HepG2 (cell line): Measurements from ENCODE around the gene CYP21A2. TPM values are rescaled to one million over a fixed set of nuclear protein-coding genes. Genes with fewer than 3 reads are reported as not detected.
"Not testable (repeated sequence)": the region's sequence is repeated elsewhere in the genome, so short reads cannot be mapped to it uniquely, and the experiment has no call there.

ENCODE experiments used
- ATAC-seq: fragments of 200-7000 bp; cut with Tn5 transposase; 3 replicates; pipeline ENCODE4 v1.9.1; 2020; ENCODE audit warnings: mild to moderate bottlenecking, moderate library complexity
- BruUV-seq: library from RNA; stranded (reverse); fragments of 400-500 nt; replicated peaks from 2 replicates; lab custom pipeline; 2021; lab: Mats Ljungman, UMichigan
- CTCF ChIA-PET: fragments of 300-600 bp; formaldehyde crosslinking; extraction: SDS; loops from one replicate; lab custom pipeline; 2021; ENCODE audit warnings: low total read pairs, inconsistent platforms, low intra/inter-chr PET ratio; lab: Yijun Ruan, JAX
- POLR2A ChIA-PET: fragments of 350-600 bp; sonication (Branson Sonifier 250); formaldehyde crosslinking; loops from one replicate; lab custom pipeline; 2020; ENCODE audit warnings: antibody characterized with exemption, inconsistent platforms; lab: Yijun Ruan, JAX
- DNase-seq: peaks from one replicate; pipeline ENCODE4 v3.0.0-alpha.2; 2015; ENCODE audit warnings: low spot score
- FAIRE-seq: peaks from 3 replicates; lab custom pipeline; 2011; peaks lifted over from hg19 to GRCh38; lab: Jason Lieb, UNC
- H2AFZ ChIP-seq: one replicate; pipeline ENCODE4 v1.6.1; 2011; ENCODE audit warnings: low read length, inconsistent platforms
- H3K27ac ChIP-seq: fragments of 300-600 bp; 3 replicates; pipeline ENCODE4 v1.8.0; 2011; ENCODE audit warnings: mixed run types, mild to moderate bottlenecking, mixed read lengths, low read length, inconsistent platforms; ENCODE audit not compliant: insufficient read depth; ENCODE audit errors: extremely low read length
- H3K27me3 ChIP-seq, 2 experiments: fragments of 200-600 bp in 1 of 2; 2 replicates in 1 of 2; 3 replicates in 1 of 2; pipeline versions ENCODE4 v1.6.0 to v1.8.0; 2011; ENCODE audit warnings: low read length in 2 of 2, mild to moderate bottlenecking in 2 of 2, moderate library complexity in 2 of 2, inconsistent platforms in 1 of 2; ENCODE audit not compliant: insufficient read depth in 2 of 2, control insufficient read depth in 1 of 2
- H3K36me3 ChIP-seq, 2 experiments: fragments of 200-600 bp in 1 of 2; replicated peaks in 1 of 2; 2 replicates in 1 of 2; 3 replicates in 1 of 2; pipeline versions ENCODE4 v1.5.1 to v1.8.0; 2011; ENCODE audit warnings: low read length in 2 of 2, inconsistent platforms in 1 of 2; ENCODE audit not compliant: insufficient read depth in 2 of 2, control insufficient read depth in 1 of 2
- H3K4me1 ChIP-seq: 2 replicates; pipeline ENCODE4 v1.5.1; 2012; ENCODE audit warnings: low read length, inconsistent platforms; ENCODE audit not compliant: insufficient read depth
- H3K4me2 ChIP-seq: 2 replicates; pipeline ENCODE4 v1.6.0; 2011; ENCODE audit warnings: low read depth, low read length, inconsistent platforms
- H3K4me3 ChIP-seq, 3 experiments: fragments of 200-600 bp in 1 of 3; sonication (generic), shearing (Covaris generic) in 1 of 3; replicated peaks in 1 of 3; 2 replicates each; pipeline ENCODE4 v1.5.1; 2011 to 2016; ENCODE audit warnings: low read length in 3 of 3, inconsistent platforms in 2 of 3, low read depth in 2 of 3, mild to moderate bottlenecking in 2 of 3, control low read depth in 1 of 3, mixed read lengths in 1 of 3; ENCODE audit not compliant: insufficient read depth in 1 of 3
- H3K79me2 ChIP-seq: one replicate; pipeline ENCODE4 v1.6.1; 2011; ENCODE audit warnings: low read length, inconsistent platforms; ENCODE audit not compliant: insufficient read depth
- H3K9ac ChIP-seq: 2 replicates; pipeline ENCODE4 v1.6.0; 2011; ENCODE audit warnings: mild to moderate bottlenecking, low read depth, low read length, inconsistent platforms; ENCODE audit not compliant: insufficient read depth
- H3K9me3 ChIP-seq: 2 replicates; pipeline ENCODE4 v1.5.1; 2012; ENCODE audit warnings: mild to moderate bottlenecking, low read length
- H4K20me1 ChIP-seq: 2 replicates; pipeline ENCODE4 v1.6.0; 2011; ENCODE audit warnings: inconsistent platforms, mild to moderate bottlenecking, low read length, moderate library complexity; ENCODE audit not compliant: insufficient read depth
- HNF4A ChIP-seq: sonication (generic); formaldehyde crosslinking; IDR thresholded peaks from 2 replicates; pipeline ENCODE4 v1.4.0; 2020; ENCODE audit warnings: missing genetic modification reagents
- WGBS: methylation state at CpG from one replicate; pipeline ENCODE4 v1.1.6; 2017; ENCODE audit warnings: low lambda C conversion rate; 5-methylcytosine and 5-hydroxymethylcytosine counted together
- in situ Hi-C: cut with HindIII; loops from 2 replicates; pipeline ENCODE4 v1.10.0; 2017; ENCODE audit warnings: low pct_unique_long_range_greater_than_20kb; ENCODE audit not compliant: extremely low pct_ligation_motif_present
- intact Hi-C: fragments of 100-400 bp; cut with micrococcal nuclease; formaldehyde crosslinking; loops from one replicate; pipeline ENCODE4 v1.10.0; 2022; ENCODE audit not compliant: unreplicated experiment
- polyA plus RNA-seq, 8 experiments: library from polyadenylated mRNA; depleted of rRNA in 3 of 8; stranded (reverse) in 7 of 8; unstranded in 1 of 8; fragments of >200 nt; fragmentation: Illumina TruSeq in 4 of 8; extraction: Trizol in 4 of 8; gene quantifications; 2 replicates each; pipeline versions ENCODE4 v1.2.1 to v1.2.3, GENCODE V29; 2011 to 2016; ENCODE audit warnings: low read depth in 4 of 8, missing spikeins in 1 of 8, mixed read lengths in 1 of 8; ENCODE audit not compliant: insufficient read depth in 1 of 8
- total RNA-seq, 5 experiments: library from RNA; depleted of rRNA; stranded (reverse); fragments of >200 nt; fragmentation: Illumina TruSeq; extraction: Trizol; gene quantifications; 2 replicates each; pipeline ENCODE4 v1.2.3, GENCODE V29; 2016; ENCODE audit warnings: low read depth in 1 of 5
- TF ChIP-seq, protein P1 (sequence below): sonication (generic); formaldehyde crosslinking; IDR thresholded peaks from 2 replicates; pipeline ENCODE4 v1.4.0; 2020; ENCODE audit warnings: missing genetic modification reagents

CYP21A2 gene
- total and polyA plus RNA-seq, 2 of the 13 experiments (the other 11 are each of a cell fraction or from before 2014, with no cell fraction given): 1.5 to 6.3 TPM

DNA sequence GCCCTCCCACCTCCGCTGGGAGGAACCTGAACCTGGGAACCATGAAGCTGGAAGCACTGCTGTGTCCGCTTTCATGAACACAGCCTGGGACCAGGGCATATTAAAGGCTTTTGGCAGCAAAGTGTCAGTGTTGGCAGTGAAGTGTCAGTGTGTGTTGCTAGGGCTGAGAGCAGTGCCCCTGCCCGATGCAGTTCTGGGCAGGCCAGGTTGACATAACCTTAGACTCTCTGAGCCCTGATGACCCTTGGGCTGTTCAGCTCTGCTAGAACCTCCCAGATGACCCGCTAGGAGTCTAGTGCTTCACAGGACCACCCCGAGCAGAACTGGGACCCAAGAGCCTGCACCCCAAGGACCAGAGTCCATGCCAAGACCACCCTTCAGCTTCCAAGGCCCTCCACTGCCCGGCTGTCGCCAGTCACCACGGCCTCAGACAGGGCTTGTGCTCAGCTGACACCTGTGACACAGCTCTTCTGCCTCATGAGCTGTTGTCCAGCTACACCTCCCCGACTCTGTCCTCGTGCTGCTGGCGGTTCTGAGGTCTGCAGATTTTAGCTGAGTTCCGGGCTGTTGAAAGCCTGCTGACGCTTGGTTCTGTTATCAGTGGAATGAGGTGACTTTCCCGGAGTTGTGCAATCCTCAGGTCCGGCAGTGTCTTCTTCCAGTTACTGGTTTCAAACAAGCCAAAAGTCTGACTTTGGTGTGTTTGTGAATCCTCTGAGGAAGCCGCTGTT, 2.8 kb upstream of the CYP21A2 start:
- no CpG with 5 or more reads among the region's 16 CpGs for WGBS
- H3K4me3 ChIP-seq, H3K27ac ChIP-seq, intact Hi-C loops, H3K79me2 ChIP-seq, H4K20me1 ChIP-seq, DNase-seq, in situ Hi-C loops, POLR2A ChIA-PET, CTCF ChIA-PET, H3K4me2 ChIP-seq, H3K27me3 ChIP-seq, H3K9ac ChIP-seq, H3K9me3 ChIP-seq, H3K36me3 ChIP-seq, H2AFZ ChIP-seq: not testable (repeated sequence)
- BruUV-seq: TSS peak; percentile 70
- ATAC-seq (peak; percentile 77), FAIRE-seq (peak; percentile 100)
- H3K4me1 ChIP-seq: peaks cover 35% of the 10 kb centered on the region

DNA sequence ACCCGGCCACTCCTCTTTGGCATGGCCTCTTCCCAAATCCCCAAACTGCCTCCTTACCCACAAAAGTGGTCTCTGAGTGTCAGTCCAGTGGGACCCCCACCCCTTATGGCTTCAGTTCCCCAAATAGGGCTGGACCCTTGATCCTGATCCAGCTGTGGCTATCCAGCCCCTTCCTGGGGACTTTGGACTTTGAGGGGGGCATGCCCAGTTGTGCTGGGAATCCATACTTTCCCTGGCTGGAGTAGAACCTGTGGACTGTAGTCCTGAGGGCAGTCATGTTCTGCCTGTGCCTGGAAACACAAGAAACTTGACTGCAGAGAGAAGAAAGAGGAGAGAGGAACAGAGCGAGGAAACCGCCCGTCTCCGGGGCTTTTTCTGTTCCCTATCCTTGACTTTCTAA, 1.1 kb upstream of the CYP21A2 start:
- H3K79me2 ChIP-seq, FAIRE-seq, H3K27ac ChIP-seq, ATAC-seq, in situ Hi-C loops, CTCF ChIA-PET, H3K9ac ChIP-seq, H3K27me3 ChIP-seq, H3K4me2 ChIP-seq, H3K36me3 ChIP-seq, H3K4me3 ChIP-seq, intact Hi-C loops, H4K20me1 ChIP-seq, H2AFZ ChIP-seq, BruUV-seq, DNase-seq, H3K9me3 ChIP-seq, POLR2A ChIA-PET: not testable (repeated sequence)
- peaks cover 35% of the 10 kb centered on the region for H3K4me1 ChIP-seq
- WGBS: 95% methylated on average over 5 of the region's 5 CpGs
- TF ChIP-seq HNF4A: peak; percentile 62
- TF ChIP-seq, protein P1, sequence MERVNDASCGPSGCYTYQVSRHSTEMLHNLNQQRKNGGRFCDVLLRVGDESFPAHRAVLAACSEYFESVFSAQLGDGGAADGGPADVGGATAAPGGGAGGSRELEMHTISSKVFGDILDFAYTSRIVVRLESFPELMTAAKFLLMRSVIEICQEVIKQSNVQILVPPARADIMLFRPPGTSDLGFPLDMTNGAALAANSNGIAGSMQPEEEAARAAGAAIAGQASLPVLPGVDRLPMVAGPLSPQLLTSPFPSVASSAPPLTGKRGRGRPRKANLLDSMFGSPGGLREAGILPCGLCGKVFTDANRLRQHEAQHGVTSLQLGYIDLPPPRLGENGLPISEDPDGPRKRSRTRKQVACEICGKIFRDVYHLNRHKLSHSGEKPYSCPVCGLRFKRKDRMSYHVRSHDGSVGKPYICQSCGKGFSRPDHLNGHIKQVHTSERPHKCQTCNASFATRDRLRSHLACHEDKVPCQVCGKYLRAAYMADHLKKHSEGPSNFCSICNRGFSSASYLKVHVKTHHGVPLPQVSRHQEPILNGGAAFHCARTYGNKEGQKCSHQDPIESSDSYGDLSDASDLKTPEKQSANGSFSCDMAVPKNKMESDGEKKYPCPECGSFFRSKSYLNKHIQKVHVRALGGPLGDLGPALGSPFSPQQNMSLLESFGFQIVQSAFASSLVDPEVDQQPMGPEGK (CRISPR knock-in tag): 0 out of 2 replicates have a peak, but pooled peaks have one; percentile 27
